Measurements from ENCODE around the gene MAN1C1. TPM values are rescaled to one million over a fixed set of nuclear protein-coding genes. Genes with fewer than 3 reads are reported as not detected.

The MAN1C1 gene
- total RNA-seq, 1 donor from 2014 or later = 0.20 TPM

- no peak overlapping the region for H3K27ac Mint-ChIP-seq
- CTCF ChIA-PET = no interaction called here
- no peak overlapping the region for H3K4me3 Mint-ChIP-seq
- TF ChIP-seq CTCF (IDR thresholded peaks at IDR 0.05) = no peak
- intact Hi-C loops (cut with micrococcal nuclease) = no loop called here
- POLR2A ChIA-PET = no interaction called here
- H3K4me1 Mint-ChIP-seq = no peaks in the 10 kb centered on the region
- no peaks in the 10 kb centered on the region for H3K9me3 Mint-ChIP-seq
- H3K27me3 Mint-ChIP-seq = peaks cover 12% of the 10 kb centered on the region
- no peak for DNase-seq
- no peaks in the 10 kb centered on the region for H3K36me3 Mint-ChIP-seq (ENCODE audit: low read depth)
- no peak for ATAC-seq (ENCODE audit: low read depth)
These were observed 141.2 kb downstream of the MAN1C1 start for GRCh38 chr1:25757846-25758185.

DNA sequence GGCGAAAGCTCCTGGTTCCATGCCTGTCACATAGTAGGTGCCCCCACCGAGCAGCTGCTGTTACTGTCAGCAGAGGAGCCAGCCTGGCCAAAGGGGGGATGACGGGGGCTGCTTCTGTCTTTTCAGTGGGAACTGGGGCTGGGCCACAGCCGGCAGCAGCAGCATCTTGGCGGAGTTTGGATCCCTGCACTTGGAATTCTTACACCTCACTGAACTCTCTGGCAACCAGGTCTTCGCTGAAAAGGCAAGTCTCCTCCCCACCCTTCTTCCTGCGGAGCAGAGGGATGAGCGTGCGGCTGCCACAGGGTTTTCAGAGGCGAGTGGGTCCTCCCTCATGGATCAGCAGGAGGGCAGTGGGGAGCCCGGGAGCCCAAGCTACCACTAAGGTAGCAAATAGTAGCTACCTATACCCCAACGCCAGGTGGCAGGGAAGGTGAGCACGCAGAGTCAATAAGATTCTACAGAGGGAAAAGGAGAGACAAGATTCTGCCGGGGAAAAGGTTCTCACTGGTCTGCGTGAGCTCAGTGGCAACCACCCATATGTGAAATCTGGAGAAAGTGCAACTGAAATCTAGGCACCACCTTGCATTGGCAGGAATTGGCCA lies 142.0 kb downstream of the MAN1C1 start:
- Mint-ChIP-seq H3K27me3 (peaks cover 12% of the 10 kb centered on the region), H3K27ac (no peak overlapping the region), H3K9me3 (no peaks in the 10 kb centered on the region), H3K4me1 (no peaks in the 10 kb centered on the region), H3K4me3 (no peak overlapping the region), H3K36me3 (ENCODE audit: low read depth) (no peaks in the 10 kb centered on the region)
- CTCF ChIA-PET = no interaction called here
- no peak for DNase-seq
- TF ChIP-seq CTCF (IDR thresholded peaks at IDR 0.05) = no peak
- POLR2A ChIA-PET = no interaction called here
- no peak for ATAC-seq (ENCODE audit: low read depth)
- intact Hi-C loops (cut with micrococcal nuclease) = no loop called here

DNA sequence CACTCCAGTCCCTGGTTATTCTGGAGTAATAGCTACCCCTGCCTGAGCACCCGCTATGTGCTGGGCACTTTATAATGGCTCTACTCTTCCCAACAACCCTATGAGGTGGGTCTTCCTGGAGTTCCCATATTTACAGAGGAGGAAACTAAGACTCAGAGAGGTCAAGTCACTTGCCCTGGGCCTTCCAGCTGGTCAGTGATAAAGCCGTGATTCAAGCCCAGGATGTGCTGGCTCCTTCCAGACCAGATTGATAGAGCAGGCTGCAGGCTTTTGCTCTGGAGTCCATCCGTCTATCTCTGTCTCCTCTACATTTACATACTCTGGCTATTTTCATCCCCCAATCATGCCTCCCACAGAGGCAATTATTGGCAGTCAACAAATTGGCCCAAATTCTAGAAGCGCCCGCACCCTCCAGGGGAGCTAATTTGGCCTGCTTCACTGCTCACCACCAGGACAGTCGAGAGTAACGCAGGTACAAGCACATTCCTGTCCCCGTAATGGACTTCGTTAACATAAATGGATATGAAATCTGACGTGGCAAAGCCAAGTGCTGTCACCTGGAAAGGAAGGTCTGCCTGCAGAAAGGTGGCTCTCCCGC lies 143.6 kb downstream of the MAN1C1 start:
- intact Hi-C loops (cut with micrococcal nuclease) = no loop called here
- Mint-ChIP-seq H3K4me3 (no peak overlapping the region), H3K27me3 (peaks cover 8% of the 10 kb centered on the region), H3K27ac (no peak overlapping the region), H3K36me3 (ENCODE audit: low read depth) (no peaks in the 10 kb centered on the region), H3K9me3 (no peaks in the 10 kb centered on the region), H3K4me1 (no peaks in the 10 kb centered on the region)
- TF ChIP-seq CTCF (IDR thresholded peaks at IDR 0.05) = no peak
- no peak for DNase-seq
- ChIA-PET POLR2A (no interaction called here), CTCF (no interaction called here)
- no peak for ATAC-seq (ENCODE audit: low read depth)

DNA sequence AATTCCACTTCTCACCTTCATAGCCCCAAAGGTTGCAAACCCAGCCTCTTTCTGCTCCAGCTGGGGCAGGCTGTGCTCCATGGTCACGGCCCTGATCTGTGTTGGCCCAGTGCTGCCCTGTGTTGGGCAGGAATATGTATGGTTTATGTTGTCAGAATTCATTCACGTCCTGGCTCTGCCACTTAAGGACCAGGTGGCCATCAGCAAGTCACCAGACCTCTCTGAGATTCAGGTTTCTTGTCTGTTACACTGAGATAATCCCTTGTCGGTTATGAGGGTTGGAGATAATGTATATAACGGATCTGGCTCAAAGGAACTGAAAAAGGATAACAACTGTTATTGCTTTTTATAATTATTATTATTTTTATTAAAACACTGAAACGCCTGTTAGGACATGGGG lies 144.3 kb downstream of the MAN1C1 start:
- H3K9me3 Mint-ChIP-seq = no peaks in the 10 kb centered on the region
- ATAC-seq (ENCODE audit: low read depth) = no peak
- H3K36me3 Mint-ChIP-seq (ENCODE audit: low read depth) = no peaks in the 10 kb centered on the region
- H3K4me3 Mint-ChIP-seq = no peak overlapping the region
- ChIA-PET POLR2A (no interaction called here), CTCF (no interaction called here)
- H3K27ac Mint-ChIP-seq = no peak overlapping the region
- H3K27me3 Mint-ChIP-seq = peaks cover 4% of the 10 kb centered on the region
- no peak for DNase-seq
- peaks cover 4% of the 10 kb centered on the region for H3K4me1 Mint-ChIP-seq
- intact Hi-C loops (cut with micrococcal nuclease) = no loop called here
- TF ChIP-seq CTCF (IDR thresholded peaks at IDR 0.05) = no peak

DNA sequence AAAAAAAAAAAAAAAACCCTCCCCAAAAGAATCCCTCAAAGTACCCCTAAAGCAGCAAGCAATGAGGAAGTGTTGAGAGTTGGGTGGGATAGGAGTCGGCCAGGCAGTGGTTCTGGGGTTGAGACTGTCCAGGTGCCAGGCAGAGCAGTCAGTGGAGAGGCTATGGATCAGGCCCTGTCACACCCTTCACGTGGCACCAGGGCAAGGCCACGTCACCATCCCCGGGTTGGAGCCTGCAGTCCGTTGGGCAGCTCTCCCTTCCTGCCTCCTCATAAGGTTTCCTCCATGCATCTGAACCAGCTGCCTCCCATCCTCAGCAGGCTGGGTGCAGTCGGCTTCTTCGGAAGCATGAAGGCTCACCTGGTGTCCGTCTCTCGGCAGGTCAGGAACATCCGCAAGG lies 146.9 kb downstream of the MAN1C1 start:
- ChIA-PET POLR2A (no interaction called here), CTCF (no interaction called here)
- Mint-ChIP-seq H3K4me1 (peaks cover 4% of the 10 kb centered on the region), H3K4me3 (no peak overlapping the region), H3K27me3 (no peaks in the 10 kb centered on the region), H3K9me3 (no peaks in the 10 kb centered on the region), H3K27ac (no peak overlapping the region), H3K36me3 (ENCODE audit: low read depth) (no peaks in the 10 kb centered on the region)
- no peak for TF ChIP-seq CTCF (IDR thresholded peaks at IDR 0.05)
- intact Hi-C loops (cut with micrococcal nuclease) = no loop called here
- no peak for ATAC-seq (ENCODE audit: low read depth)
- no peak for DNase-seq
